GM21786 (cell line): ENCODE measurements around the gene SLC7A7.
"Not testable (repeated sequence)": the region's sequence is repeated elsewhere in the genome, so short reads cannot be mapped to it uniquely, and the experiment has no call there.

Source experiments
- ATAC-seq: cut with Tn5 transposase; IDR thresholded peaks from one replicate; pipeline ENCODE4 v1.9.1; 2021; ENCODE audit not compliant: unreplicated experiment

The SLC7A7 gene

DNA sequence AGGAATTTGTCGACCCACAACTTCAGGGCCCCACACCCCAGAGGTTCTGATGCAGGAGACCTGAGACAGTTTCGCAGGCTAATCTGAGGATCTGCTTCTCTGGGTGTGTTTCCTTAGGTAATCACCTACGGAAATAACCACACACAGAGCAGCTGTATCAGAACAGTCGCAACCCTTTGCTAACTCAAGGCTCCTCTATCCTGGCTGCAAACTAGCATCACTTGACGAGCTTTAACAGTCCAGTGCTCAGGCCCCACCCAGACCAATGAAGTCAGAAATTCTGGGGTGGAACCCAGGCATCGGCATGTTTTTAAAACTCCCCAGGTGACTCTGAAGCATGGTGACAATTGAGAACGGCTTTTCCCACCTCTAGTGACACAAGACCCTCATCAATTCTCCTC, 20.7 kb downstream of the SLC7A7 start:
- peak; percentile 41 for ATAC-seq

- no peak for ATAC-seq
These were observed 21.3 kb downstream of the SLC7A7 start for GRCh38 chr14:22793976-22794375.

DNA sequence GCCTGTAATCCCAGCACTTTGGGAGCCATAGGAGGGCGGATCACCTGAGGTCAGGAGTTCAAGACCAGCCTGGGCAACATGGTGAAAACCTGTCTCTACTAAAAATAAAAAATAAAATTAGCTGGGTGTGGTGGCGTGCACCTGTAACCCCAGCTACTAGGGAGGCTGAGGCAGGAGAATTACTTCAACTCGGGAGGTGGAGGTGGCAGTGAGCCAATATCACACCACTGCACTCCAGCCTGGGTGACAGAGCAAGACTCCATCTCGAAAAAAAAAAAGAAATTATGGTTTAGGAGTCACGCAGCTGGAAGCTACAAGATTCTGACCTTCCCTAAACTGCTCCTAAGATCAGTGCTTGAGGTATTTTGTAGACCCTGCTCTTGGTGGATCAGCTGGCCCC, 21.7 kb downstream of the SLC7A7 start:
- ATAC-seq: not testable (repeated sequence)

GRCh38 chr14:22792158-22792557, 23.1 kb downstream of the SLC7A7 start:
- ATAC-seq: no peak

DNA sequence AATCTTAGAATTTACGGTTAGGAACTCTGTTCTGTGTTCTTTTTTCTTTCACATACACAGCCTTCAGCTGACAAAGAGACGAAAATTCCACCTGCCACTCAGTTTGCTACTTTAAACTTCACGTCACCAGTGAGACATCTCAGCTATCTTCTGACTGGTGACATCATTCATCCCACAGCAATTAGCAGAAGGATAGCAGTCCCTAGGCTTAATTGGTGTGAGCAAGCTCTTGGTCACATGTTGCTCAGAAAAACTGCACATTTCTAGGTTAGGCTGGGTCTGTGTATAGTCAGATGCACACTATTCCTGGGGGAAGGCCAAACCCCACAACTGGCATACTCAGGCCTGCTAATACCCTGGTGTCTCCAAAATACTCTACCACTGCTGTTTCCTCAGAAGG, 23.9 kb downstream of the SLC7A7 start:
- ATAC-seq: no peak

DNA sequence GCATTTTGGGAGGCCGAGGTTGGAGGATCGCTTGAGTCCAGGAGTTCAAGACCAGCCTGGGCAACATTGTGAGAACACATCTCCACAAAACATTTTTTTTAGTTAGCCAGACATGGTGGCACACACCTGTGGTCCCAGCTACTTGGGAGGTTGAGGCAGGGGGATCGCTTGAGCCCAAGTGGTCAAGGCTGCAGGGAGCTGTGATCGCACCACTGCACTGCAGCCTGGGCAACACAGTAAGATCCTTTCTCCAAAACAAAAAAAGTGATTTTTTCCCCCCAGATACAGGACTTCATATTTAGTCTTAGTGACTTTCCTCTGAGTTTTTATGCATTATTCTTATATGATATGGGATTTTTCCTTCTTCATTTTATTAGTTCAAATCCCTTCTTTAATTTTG, 28.6 kb downstream of the SLC7A7 start:
- no peak for ATAC-seq

GRCh38 chr14:22781301-22781991, 33.8 kb downstream of the SLC7A7 start:
- no peak for ATAC-seq

GRCh38 chr14:22780941-22781300, 34.3 kb downstream of the SLC7A7 start:
- no peak for ATAC-seq

GRCh38 chr14:22780105-22780679, 35.0 kb downstream of the SLC7A7 start:
- no peak for ATAC-seq

DNA sequence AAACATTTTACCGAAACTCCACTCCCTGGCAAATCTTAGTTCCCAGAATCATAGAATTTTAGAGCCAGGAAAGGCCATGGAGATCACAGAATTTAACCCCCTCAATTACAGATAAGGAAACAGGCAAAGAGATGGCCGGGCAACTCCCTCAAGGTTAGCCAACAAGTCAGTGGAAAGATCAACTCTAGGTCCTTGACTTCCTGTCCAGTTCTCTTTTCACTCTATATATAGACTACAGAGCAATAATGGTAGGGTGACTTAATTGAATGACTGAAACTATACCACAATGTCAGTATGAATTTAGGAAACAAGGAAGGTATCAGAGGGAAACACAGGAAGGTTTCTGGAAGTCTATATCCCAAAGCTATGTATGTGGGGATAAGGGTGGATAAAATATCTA, 37.2 kb downstream of the SLC7A7 start:
- ATAC-seq: no peak

DNA sequence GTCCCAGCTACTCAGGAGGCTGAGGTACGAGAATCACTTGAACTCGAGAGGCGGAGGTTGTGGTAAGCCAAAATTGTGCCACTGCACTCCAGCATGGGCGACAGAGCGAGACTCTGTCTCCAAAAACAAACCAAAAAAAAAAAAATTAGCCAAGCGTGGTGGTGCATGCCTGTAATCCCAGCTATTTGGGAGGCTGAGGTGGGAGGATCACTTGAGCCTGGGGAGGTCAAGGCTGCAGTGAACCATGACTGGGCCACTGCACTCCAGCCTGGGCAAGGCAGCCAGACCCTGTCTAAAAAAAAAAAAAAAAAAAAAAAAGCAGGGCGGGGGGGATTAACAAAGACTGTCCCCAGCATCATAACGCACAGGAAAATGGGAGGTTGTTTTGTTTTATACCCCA, 38.4 kb downstream of the SLC7A7 start:
- not testable (repeated sequence) for ATAC-seq

DNA sequence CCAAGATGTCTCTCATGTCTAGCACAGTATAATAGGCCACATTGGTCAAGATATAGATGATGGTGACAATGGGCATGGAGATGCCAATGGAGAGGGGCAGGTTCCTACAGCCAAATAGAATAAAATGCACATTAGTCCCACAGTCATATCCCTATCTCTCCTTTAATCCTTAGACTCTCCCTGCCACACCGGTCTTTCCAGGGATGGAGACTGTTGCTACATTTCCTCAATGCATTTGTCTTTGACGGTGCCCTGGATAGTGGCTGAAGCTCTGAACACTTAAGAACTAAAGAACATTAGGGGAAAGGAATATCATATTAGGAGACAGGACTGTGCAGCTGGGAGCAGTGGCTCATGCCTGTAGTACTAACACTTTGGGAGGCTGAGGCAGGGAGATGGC, 39.0 kb downstream of the SLC7A7 start:
- ATAC-seq: no peak

- ATAC-seq: no peak
These were observed 41.1 kb downstream of the SLC7A7 start for GRCh38 chr14:22774011-22774706.

DNA sequence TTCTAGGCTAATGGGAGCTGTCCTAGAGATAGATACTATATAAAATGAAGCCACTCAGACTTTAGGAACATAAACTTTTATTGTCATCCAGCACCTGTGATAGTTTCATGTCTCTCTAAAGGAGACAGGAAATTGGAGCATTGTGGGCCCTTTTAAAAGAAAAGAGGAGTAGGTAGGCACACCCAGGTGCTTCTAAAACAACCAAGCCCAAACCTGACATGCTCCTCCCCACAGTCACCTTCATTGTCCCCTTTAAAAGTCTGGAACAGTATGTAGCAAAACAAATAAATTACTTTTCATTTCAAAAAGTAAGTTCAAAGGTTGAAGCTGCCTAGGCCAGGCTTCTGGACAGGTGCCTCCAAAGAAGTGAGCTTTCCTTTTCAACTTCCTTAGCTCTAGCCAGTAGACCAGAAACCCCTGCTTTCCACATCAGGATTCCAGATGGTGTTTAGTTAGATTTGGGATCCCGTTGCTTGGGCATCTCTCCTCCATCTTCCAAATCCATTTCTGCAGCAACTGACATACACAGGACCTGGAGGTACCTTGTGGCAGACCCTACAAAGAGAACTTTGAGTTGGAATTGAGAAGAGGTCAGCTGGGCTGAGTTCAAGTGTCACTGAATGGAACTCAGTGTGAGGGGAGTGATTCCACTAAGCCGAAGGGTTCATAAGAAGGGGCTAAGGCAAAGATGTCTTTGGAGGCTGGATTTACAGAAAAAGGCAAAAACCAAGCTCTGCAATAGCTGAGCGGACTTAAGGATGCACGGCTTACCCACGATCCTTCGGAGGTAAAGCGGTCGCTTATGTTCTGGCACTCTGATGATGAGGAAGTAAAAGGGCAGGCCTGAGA, 41.8 kb downstream of the SLC7A7 start:
- ATAC-seq: no peak

DNA sequence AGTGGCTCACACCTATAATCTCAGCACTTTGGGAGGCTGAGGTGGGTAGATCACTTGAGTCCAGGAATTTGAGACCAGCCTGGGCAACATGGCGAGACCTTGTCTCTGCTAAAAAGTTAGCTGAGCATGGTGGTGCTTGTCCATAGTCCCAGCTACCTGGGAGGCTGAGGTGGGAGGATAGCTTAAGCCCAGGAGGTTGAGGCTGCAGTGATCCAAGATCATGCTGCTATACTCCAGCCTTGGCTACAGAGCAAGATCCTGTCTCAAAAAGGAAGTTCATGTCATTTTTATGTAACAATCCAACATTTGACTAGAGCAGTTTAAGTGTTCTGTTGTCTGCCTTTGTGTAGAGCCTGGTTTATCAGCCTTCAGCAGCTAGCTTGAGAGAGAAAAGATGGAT, 42.5 kb downstream of the SLC7A7 start:
- ATAC-seq: no peak

- ATAC-seq: no peak
These were observed 44.6 kb downstream of the SLC7A7 start for GRCh38 chr14:22770481-22771187.

GRCh38 chr14:22769369-22769768, 45.9 kb downstream of the SLC7A7 start:
- no peak for ATAC-seq

GRCh38 chr14:22768947-22769346, 46.3 kb downstream of the SLC7A7 start:
- no peak for ATAC-seq

GRCh38 chr14:22767323-22767589, 48.0 kb downstream of the SLC7A7 start:
- no peak for ATAC-seq

DNA sequence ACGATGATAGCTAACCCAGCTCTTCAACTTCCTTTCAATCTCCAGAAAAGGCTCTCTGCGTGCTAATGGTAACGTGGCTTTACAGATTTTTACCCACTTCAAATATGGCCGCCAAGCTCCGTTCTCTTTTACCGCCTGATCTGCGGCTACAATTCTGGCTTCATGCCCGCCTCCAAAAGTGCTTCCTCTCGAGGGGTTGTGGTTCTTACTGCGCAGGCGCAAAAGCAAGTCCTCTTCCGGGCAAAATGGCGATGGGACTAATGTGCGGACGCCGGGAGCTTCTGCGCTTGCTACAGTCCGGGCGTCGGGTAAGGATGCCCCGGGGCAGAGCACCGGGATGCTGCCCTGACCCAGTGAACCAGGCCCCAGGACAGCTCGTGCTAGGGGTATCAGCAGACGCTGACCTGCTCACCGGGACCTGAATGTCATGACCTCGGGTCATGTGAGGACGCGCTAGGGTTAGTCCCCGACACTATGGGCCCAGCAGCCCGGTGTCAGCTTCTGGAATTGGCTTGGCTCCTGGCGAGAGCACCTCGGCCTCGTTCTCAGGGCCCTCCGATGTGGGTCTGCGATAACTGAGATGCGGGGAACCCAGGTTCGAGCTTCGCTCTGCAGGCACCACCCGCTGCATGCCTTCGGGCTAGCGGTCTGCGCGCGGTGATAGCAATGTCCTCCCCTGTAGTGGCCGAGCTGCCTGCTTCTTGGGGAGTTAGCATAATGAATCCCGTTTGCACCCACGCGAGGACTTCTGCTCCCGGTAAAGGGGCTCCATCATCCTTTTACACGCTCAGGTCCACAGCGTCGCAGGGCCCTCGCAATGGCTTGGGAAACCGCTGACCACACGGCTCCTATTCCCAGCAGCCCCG, 48.5 kb downstream of the SLC7A7 start, which contains the start of gene OXA1L:
Gene OXA1L (plus strand): TSS at position 232 of the 866 bp plus-strand sequence. CDS start 14 bp downstream, at position 246.
- ATAC-seq: peak; percentile 83
